Heart right ventricle (tissue), 16 donors: Measurements from ENCODE around the gene CCDC27. TPM values are rescaled to one million over a fixed set of nuclear protein-coding genes. Genes with fewer than 3 reads are reported as not detected.

Experiments used
- ATAC-seq, 8 donors: fragments of 200-7000 bp; cut with Tn5 transposase; one replicate each; pipeline ENCODE4 v1.9.1; 2020; ENCODE audit warnings: mild to moderate bottlenecking in 8 of 8, moderate library complexity in 8 of 8, moderate number of reproducible peaks in 1 of 8
- DNase-seq, 2 donors: peaks; one replicate each; pipeline ENCODE4 v3.0.0-alpha.2; 2020
- H3K27ac ChIP-seq, 10 donors: fragments of 200-600 bp; sonication (generic) in 2 of 10; one replicate each; pipeline versions ENCODE4 v1.5.0 to v1.8.0; 2020 to 2022; ENCODE audit warnings: mild to moderate bottlenecking in 3 of 10
- H3K27me3 ChIP-seq, 7 donors: fragments of 200-600 bp; one replicate each; pipeline ENCODE4 v1.8.0; 2021 to 2022; ENCODE audit warnings: mild to moderate bottlenecking in 2 of 7
- H3K36me3 ChIP-seq, 9 donors: fragments of 200-600 bp; sonication (generic) in 1 of 9; one replicate each; pipeline versions ENCODE4 v1.5.0 to v1.8.0; 2020 to 2022; ENCODE audit warnings: mild to moderate bottlenecking in 2 of 9
- H3K4me1 ChIP-seq, 9 donors: fragments of 200-600 bp; sonication (generic) in 1 of 9; one replicate each; pipeline versions ENCODE4 v1.5.0 to v1.8.0; 2020 to 2022; ENCODE audit warnings: mild to moderate bottlenecking in 4 of 9
- H3K4me3 ChIP-seq, 10 donors: fragments of 200-600 bp; sonication (generic) in 2 of 10; one replicate each; pipeline versions ENCODE4 v1.5.0 to v1.8.0; 2020 to 2022; ENCODE audit warnings: mild to moderate bottlenecking in 7 of 10, moderate library complexity in 2 of 10
- H3K9me3 ChIP-seq, 11 donors: fragments of 200-600 bp in 10 of 11; sonication (generic) in 2 of 11; one replicate each; pipeline versions ENCODE4 v1.5.0 to v1.8.0; 2013 to 2022; ENCODE audit warnings: mild to moderate bottlenecking in 2 of 11, control low read depth in 1 of 11, moderate library complexity in 1 of 11
- CTCF ChIP-seq, 9 donors: fragments of 200-600 bp; sonication (generic) in 2 of 9; IDR thresholded peaks; one replicate each; pipeline versions ENCODE4 v1.5.0 to v1.8.0; 2021 to 2022; ENCODE audit warnings: antibody characterized with exemption in 9 of 9, mild to moderate bottlenecking in 5 of 9, moderate library complexity in 1 of 9
- WGBS, 2 donors: extraction: QIAGEN DNeasy Blood & Tissue Kit; methylation state at CpG; one replicate each; pipeline ENCODE4 v1.1.7; 2013; ENCODE audit warnings: inconsistent platforms in 1 of 2; 5-methylcytosine and 5-hydroxymethylcytosine counted together
- intact Hi-C, 10 donors: fragments of 100-400 bp; cut with DNase I; formaldehyde crosslinking; loops; one replicate each; pipeline versions ENCODE4 v1.11.1 to v1.14.2; 2022
- polyA plus RNA-seq, 2 donors: library from polyadenylated mRNA; stranded (reverse); fragments of 200-250 nt; gene quantifications; one replicate each; pipeline ENCODE4 v1.2.3, GENCODE V29; 2013
- total RNA-seq, 10 donors: library from RNA; stranded (reverse); fragmentation: NEBNext Ultra II Directional in 3 of 10; extraction: Animal tissue kit (Norgen Biotek cat#: 25700) in 3 of 10; gene quantifications; one replicate each; pipeline versions ENCODE4 v1.2.1 to v1.2.4, GENCODE V29; 2021 to 2023
- donor health status: Arrhythmogenic right ventricular cardiomyopathy.
- donor health status: ischemic (EF 13 %, LVEDD 7.1; RV severe dilation, severe dysfunction).
- donor health status: healthy with polysubstance abuse.
- donor health status: DM: no; HTN: yes; CAD: no.
- donor health status: DM: no; HTN: no; CAD: no.
- donor health status: ischemic (EF 25% LVEDD 6.9; RV normal size, moderate dysfunction).
- donor health status: ischemic (EF 25% LVEDD 5.7; RV mildly dilated, moderate dysfunction).
- donor health status: healthy.
- donor health status: DM: yes; HTN: yes; CAD: no.
- donor health status: Ischemic cardiomyopathy.
- donor health status: ischemic (EF 35%, LVEDD 5.7; RV mildly dilated, moderate dysfunction).
- donor health status: nonischemic (EF 11% LVEDD 7.7; RV severe dilation, severe dysfunction).
- donor health status: DM: yes; HTN: yes; CAD: no.
- donor health status: PGD.
- donor health status: ischemic (EF 29% LVEDD 5.4; RV normal size, mild dysfunction).
- donor health status: nonischemic (EF 23%, LVEDD 6.1; RV moderate dilation, normal function).

CCDC27 gene
- total and polyA plus RNA-seq, 12 donors, result 0.03 TPM; not detected in 11

- DNase-seq (no peak), ATAC-seq (no peak)
- H3K36me3 ChIP-seq, result no peaks in the 10 kb centered on the region
- TF ChIP-seq CTCF (IDR thresholded peaks at IDR 0.05), result no peak
- 79 to 82% methylated on average over 6 of the region's 6 CpGs for WGBS, 2 donors
- intact Hi-C loops, result no loop called here
- H3K9me3 ChIP-seq, result no peaks in the 10 kb centered on the region
- peaks cover 0 to 49% (median 17%) of the 10 kb centered on the region in 9 donors for H3K4me1 ChIP-seq
- no peak overlapping the region for H3K4me3 ChIP-seq
- peaks cover 0 to 45% (median 16%) of the 10 kb centered on the region in 7 donors for H3K27me3 ChIP-seq
- H3K27ac ChIP-seq, result no peak overlapping the region
Measured at GRCh38 chr1:3716351-3716750, 35.9 kb upstream of the CCDC27 start.

GRCh38 chr1:3717041-3717714, 35.1 kb upstream of the CCDC27 start:
- H3K9me3 ChIP-seq, result no peaks in the 10 kb centered on the region
- DNase-seq (no peak), ATAC-seq (no peak)
- H3K27ac ChIP-seq, result no peak overlapping the region
- 61 to 65% methylated on average over 33 of the region's 33 CpGs for WGBS, 2 donors
- no peak overlapping the region for H3K4me3 ChIP-seq
- H3K36me3 ChIP-seq, result no peaks in the 10 kb centered on the region
- H3K27me3 ChIP-seq, result peaks cover 0 to 42% (median 16%) of the 10 kb centered on the region in 7 donors
- intact Hi-C loops, result no loop called here
- TF ChIP-seq CTCF (IDR thresholded peaks at IDR 0.05), result no peak
- peaks cover 0 to 49% (median 17%) of the 10 kb centered on the region in 9 donors for H3K4me1 ChIP-seq

- peaks cover 0 to 46% (median 17%) of the 10 kb centered on the region in 9 donors for H3K4me1 ChIP-seq
Measured at GRCh38 chr1:3717715-3718601, 34.3 kb upstream of the CCDC27 start.

More at GRCh38 chr1:3717715-3718601, 34.3 kb upstream of the CCDC27 start:
- H3K27me3 ChIP-seq, result peaks cover 0 to 39% (median 16%) of the 10 kb centered on the region in 7 donors
- no peak overlapping the region for H3K4me3 ChIP-seq
- H3K27ac ChIP-seq, result no peak overlapping the region
- H3K9me3 ChIP-seq, result no peaks in the 10 kb centered on the region
- TF ChIP-seq CTCF (IDR thresholded peaks at IDR 0.05), result no peak
- DNase-seq (no peak), ATAC-seq (peak in 1 of 8 donors; percentile 20)
- intact Hi-C loops, result no loop called here
- no peaks in the 10 kb centered on the region for H3K36me3 ChIP-seq
- WGBS, 2 donors, result 28 to 34% methylated on average over 40 of the region's 40 CpGs
